Hindlimb muscle (tissue), 1 donor: ENCODE measurements around the gene EIF3A. TPM values are rescaled to one million over a fixed set of nuclear protein-coding genes. Genes with fewer than 3 reads are reported as not detected.
"Not testable (repeated sequence)": the region's sequence is repeated elsewhere in the genome, so short reads cannot be mapped to it uniquely, and the experiment has no call there.

Experiments
- DNase-seq: peaks from one replicate; pipeline ENCODE4 v3.0.0-alpha.2; 2013
- polyA plus RNA-seq: library from polyadenylated mRNA; unstranded; fragments of 120-200 nt; gene quantifications from one replicate; pipeline ENCODE4 v1.2.1, GENCODE V29; 2013; ENCODE audit not compliant: insufficient read length

EIF3A gene
- polyA plus RNA-seq = 141 TPM

GRCh38 chr10:119080521-119081259, at the start of gene EIF3A:
EIF3A (minus strand) TSS chr10:119080817; CDS start chr10:119080676, 141 bp downstream.
- DNase-seq = peak; percentile 98

- DNase-seq = no peak
Measured at GRCh38 chr10:119129721-119130120, 49.1 kb upstream of the EIF3A start.

GRCh38 chr10:119125942-119126341, 45.3 kb upstream of the EIF3A start:
- DNase-seq = no peak

GRCh38 chr10:119120875-119121274, 40.3 kb upstream of the EIF3A start:
- DNase-seq = no peak

- DNase-seq = no peak
Measured at GRCh38 chr10:119120413-119120867, 39.8 kb upstream of the EIF3A start.

GRCh38 chr10:119119400-119119799, 38.8 kb upstream of the EIF3A start:
- no peak for DNase-seq

GRCh38 chr10:119118231-119118630, 37.6 kb upstream of the EIF3A start:
- no peak for DNase-seq

- DNase-seq = no peak
Measured at GRCh38 chr10:119116326-119116951, 35.8 kb upstream of the EIF3A start.

- no peak for DNase-seq
Measured at GRCh38 chr10:119115926-119116325, 35.3 kb upstream of the EIF3A start.

- DNase-seq = no peak
Measured at GRCh38 chr10:119113751-119114732, 33.4 kb upstream of the EIF3A start.

GRCh38 chr10:119112056-119112455, 31.4 kb upstream of the EIF3A start:
- no peak for DNase-seq

GRCh38 chr10:119107771-119108170, 27.2 kb upstream of the EIF3A start:
- DNase-seq = not testable (repeated sequence)

- DNase-seq = not testable (repeated sequence)
Measured at GRCh38 chr10:119107106-119107505, 26.5 kb upstream of the EIF3A start.

- not testable (repeated sequence) for DNase-seq
Measured at GRCh38 chr10:119105899-119106298, 25.3 kb upstream of the EIF3A start.

GRCh38 chr10:119105155-119105554, 24.5 kb upstream of the EIF3A start:
- no peak for DNase-seq

GRCh38 chr10:119104654-119105015, 24.0 kb upstream of the EIF3A start:
- DNase-seq = no peak

GRCh38 chr10:119103903-119104653, 23.5 kb upstream of the EIF3A start, which contains the start of gene DENND10:
DENND10 (plus strand) TSS chr10:119104113; CDS start chr10:119104143, 30 bp downstream.
- DNase-seq = peak; percentile 81

GRCh38 chr10:119103241-119103902, 22.8 kb upstream of the EIF3A start:
- no peak for DNase-seq

- no peak for DNase-seq
Measured at GRCh38 chr10:119101366-119102098, 20.9 kb upstream of the EIF3A start.

GRCh38 chr10:119100434-119101238, 20.0 kb upstream of the EIF3A start:
- no peak for DNase-seq
